GM19438 (cell line): ENCODE results near the gene CHRM2.

Source experiments
- ATAC-seq: cut with Tn5 transposase; IDR thresholded peaks from one replicate; pipeline ENCODE4 v1.9.1; 2021; ENCODE audit warnings: low read depth; ENCODE audit not compliant: unreplicated experiment

The CHRM2 gene

DNA sequence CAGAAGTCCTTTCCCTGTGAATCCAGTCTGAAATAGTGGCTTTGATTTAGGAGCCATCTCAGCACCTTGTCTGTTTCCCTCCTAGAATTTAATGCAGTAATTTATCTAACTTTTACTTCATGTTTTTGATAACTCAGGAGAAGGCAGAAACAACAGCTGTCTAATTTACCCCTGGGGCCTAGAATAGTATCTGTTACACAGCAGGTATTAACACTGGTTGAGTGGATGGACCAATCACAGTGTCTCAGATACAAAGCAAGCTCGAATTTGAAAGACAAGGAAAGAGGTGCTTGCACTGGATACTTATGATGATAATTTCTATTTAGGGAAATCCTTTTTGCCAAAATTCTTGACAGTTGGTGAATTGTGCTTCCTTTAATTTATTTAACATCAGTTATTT lies 23.4 kb downstream of the CHRM2 start:
- ATAC-seq: no peak

DNA sequence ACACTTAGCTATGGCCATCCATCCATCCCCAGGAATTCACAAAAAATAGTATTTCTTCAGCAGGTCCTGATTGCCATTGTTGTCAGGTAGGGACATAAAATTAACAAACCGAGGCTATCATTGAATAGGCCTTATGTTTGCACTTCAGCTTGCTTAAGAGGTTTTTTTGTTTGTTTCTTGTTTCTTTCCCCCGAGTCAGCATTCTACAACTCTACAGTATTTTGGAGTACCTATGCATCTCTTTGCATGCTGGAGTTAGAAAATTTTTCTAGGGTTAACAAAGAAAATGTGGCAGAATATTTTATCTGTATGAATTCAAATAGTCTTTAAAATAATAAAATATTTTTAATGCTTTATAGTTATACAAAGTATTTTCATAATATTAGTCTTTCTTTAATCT lies 26.3 kb downstream of the CHRM2 start:
- ATAC-seq: no peak

GRCh38 chr7:136897676-136898075 lies 29.2 kb downstream of the CHRM2 start:
- no peak for ATAC-seq

GRCh38 chr7:136900005-136900404 lies 31.6 kb downstream of the CHRM2 start:
- no peak for ATAC-seq

- ATAC-seq: no peak
Observed at GRCh38 chr7:136910771-136911170, 42.3 kb downstream of the CHRM2 start.

DNA sequence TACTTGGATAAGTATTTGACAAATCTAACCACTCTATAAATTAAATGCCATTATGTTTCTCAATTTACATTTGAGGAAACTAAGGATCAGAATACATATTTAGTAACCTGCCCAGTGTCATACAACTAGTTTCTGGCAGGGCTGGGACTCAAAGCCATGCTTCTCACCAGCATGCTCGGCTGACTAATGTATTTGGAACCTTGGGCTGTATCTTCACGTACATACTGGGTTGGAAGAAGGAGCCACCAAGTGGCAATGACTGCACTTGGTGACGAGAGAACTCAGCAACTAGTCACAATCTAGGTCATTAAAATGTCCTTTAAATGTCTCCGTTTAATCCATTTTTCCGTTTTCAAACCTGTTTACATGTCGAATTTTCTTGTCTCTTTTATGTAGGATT lies 42.9 kb downstream of the CHRM2 start:
- ATAC-seq: no peak

GRCh38 chr7:136912339-136912738 lies 43.9 kb downstream of the CHRM2 start:
- ATAC-seq: no peak

- no peak for ATAC-seq
Observed at GRCh38 chr7:136914016-136914415, 45.6 kb downstream of the CHRM2 start.

GRCh38 chr7:136919820-136920219 lies 51.4 kb downstream of the CHRM2 start:
- ATAC-seq: no peak

DNA sequence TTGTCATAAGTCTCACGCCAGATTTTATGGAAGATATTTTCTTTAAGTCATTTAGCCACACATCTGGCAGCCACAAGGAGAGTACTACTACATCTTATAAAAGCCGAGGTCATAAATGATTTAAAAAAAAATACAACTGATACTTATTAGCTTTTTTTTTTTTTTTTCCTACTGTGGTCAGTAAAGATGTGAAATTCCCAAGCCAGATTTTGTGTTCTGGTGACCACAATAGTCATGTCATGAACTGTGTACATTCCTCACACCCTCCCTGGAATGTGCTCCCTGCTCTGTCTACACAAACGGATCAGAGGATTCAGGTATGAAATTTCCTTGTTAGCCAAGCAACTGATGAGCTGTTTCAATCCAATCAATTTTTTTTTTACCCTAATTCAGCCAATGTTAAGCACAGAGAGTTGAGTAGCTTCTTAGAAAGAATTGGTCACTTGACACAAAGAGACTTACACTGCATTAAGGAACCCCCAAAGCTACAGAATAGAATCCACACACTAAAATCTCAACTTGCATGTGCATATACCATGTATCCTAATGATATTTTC lies 54.7 kb downstream of the CHRM2 start:
- no peak for ATAC-seq

DNA sequence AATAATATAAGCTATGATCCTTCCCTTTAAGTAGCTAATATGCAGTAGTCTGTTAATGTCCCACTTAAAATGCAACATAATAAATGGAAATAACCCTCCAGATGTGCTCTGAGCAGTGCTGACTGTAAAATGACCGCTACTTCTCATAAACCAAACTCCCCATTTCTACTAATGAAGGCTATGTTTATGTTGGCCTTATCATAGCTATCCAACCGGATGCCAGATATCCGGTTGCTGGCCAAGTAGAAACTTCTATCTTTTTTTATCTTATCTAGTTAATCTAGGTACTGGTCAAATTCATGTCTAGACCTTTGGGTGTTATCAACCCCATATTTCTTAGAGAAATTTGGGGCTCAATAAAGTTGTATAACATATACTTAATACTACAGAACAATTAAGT lies 56.6 kb downstream of the CHRM2 start:
- no peak for ATAC-seq

GRCh38 chr7:136925556-136925955 lies 57.1 kb downstream of the CHRM2 start:
- no peak for ATAC-seq

DNA sequence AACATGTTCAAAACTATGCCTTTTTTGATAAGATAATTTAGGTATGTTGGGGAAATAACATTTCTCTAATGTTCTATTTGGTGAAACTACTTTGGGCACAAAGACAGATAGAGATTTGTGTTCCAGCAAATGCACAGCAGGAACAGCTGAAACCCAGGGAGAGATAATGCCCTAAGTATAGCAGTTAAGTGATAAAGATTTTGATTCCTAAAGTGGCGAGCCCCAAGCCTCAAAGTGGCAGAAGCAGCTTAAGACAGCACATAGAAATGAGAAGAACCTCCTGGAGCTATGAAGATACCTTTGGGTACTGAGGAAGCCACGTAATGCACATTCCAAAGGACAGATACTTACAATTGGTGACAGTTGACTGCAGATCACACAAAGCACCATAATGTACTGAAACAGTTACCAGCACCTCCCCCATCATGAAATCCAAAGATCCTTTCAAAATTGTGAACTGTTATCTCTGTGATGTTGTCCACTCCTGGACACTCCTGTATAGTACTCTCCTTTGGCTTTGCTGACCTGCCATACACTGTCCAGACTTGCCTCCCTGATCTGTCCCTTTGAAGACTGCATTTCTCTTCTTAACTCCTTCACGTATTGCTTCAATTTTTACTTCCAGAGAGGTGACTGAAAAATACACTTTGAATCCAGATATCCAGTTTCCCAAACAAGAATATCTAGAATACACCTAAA lies 62.9 kb downstream of the CHRM2 start:
- no peak for ATAC-seq

GRCh38 chr7:136937436-136937835 lies 69.0 kb downstream of the CHRM2 start:
- no peak for ATAC-seq

- no peak for ATAC-seq
Observed at GRCh38 chr7:136938476-136938875, 70.0 kb downstream of the CHRM2 start.

- no peak for ATAC-seq
Observed at GRCh38 chr7:136940122-136940521, 71.7 kb downstream of the CHRM2 start.

DNA sequence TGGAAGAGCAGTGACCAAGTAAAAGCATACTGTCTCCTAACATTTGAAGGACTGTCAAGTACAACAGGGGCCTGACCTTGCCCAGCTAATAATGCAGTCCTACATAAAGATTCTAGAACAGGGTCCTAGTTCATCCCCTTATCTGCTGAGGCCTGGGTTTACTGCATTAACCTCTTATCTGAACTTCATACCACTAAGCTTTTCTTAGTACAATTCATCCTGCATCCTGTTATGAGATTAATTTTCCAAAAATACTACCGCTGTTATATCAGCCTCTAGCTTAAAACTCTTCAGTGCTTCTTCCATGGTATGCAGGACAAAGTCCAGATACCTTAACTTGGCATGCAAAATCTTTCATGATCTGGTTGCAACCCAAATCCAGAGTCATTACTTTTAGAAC lies 72.5 kb downstream of the CHRM2 start:
- ATAC-seq: no peak

GRCh38 chr7:136941816-136942215 lies 73.4 kb downstream of the CHRM2 start:
- ATAC-seq: no peak

DNA sequence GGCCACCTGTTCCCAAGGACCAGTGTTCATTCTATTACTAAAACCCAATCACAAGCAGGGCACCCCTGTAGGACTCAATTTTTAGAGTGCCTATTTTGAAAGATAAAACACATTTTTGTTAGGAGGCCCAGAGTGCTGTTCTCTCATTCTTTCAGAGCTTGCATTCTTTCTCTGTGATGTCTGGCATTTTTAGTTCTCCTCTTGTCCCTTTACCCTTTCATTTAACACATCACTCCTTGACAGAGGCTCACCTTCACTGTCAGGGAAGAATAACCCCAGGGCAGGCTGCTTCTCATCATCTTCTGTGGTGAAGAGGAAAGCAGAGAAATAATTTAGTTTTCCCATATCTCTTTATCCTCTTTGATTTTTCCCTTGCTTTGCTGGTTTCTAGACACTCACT lies 73.9 kb downstream of the CHRM2 start:
- no peak for ATAC-seq

DNA sequence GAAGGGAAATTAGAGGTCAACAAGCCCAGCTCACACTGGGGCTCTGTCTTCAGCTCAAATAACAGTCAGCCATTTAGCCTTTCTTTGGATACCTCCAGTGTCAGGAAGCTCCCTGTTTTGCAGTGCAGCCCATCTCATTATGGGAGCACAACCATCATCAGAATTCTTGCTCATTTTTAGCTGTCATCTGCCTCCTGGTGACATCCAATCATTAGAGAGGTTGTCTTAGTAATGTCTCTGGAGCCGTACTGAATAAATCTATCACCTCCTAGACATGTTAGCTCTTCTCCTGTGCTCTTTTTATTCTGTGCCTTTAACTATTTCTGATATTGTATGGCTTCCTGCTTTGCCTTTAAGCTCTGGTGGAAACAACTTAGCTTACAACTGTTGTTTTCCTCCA lies 74.5 kb downstream of the CHRM2 start:
- ATAC-seq: no peak

- no peak for ATAC-seq
Observed at GRCh38 chr7:136947347-136947746, 78.9 kb downstream of the CHRM2 start.

DNA sequence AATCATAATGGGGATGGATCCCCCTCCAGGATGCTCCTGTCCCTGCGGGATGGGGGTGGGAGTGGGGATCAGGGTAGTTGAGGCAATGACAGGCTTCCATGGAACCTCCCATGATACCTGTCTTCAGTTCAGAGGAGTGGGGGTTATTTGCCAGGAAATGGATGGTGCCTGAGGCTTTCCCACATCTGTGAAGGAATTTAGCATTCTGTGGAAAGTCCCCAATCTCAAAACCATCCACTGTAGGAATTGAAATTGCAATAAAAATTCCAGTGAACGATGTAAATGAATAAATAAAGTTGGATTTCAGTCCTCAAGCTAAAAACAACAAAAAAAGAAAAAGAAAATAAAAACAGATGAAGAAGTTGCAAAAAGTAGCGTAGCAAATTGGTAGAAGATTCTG lies 81.9 kb downstream of the CHRM2 start:
- no peak for ATAC-seq

- ATAC-seq: no peak
Observed at GRCh38 chr7:136953386-136953785, 84.9 kb downstream of the CHRM2 start.
